Gastroesophageal sphincter (tissue), 4 donors: ENCODE data around the gene KAZN. TPM values are rescaled to one million over a fixed set of nuclear protein-coding genes. Genes with fewer than 3 reads are reported as not detected.

ENCODE experiments used
- ATAC-seq: fragments of 150-250 bp; one replicate; pipeline ENCODE4 v1.9.1; 2016; ENCODE audit warnings: mild to moderate bottlenecking, moderate library complexity
- H3K27ac ChIP-seq, 4 donors: fragments of 200-600 bp; sonication (generic) in 3 of 4; 1 replicate in 3 of 4; 2 replicates in 1 of 4; pipeline ENCODE4 v1.5.1; 2016 to 2019
- H3K27me3 ChIP-seq: fragments of 200-600 bp; sonication (generic); one replicate; pipeline ENCODE4 v1.5.1; 2019
- H3K36me3 ChIP-seq, 2 donors: fragments of 200-600 bp; sonication (generic); one replicate each; pipeline ENCODE4 v1.5.1; 2019; ENCODE audit warnings: control low read depth in 1 of 2
- H3K4me1 ChIP-seq, 3 donors: fragments of 200-600 bp; sonication (generic); 1 replicate in 2 of 3; 2 replicates in 1 of 3; pipeline ENCODE4 v1.5.1; 2016 to 2019; ENCODE audit warnings: control low read depth in 2 of 3
- H3K4me3 ChIP-seq, 2 donors: fragments of 200-600 bp; sonication (generic); one replicate each; pipeline ENCODE4 v1.5.1; 2019; ENCODE audit warnings: mild to moderate bottlenecking in 1 of 2, moderate library complexity in 1 of 2
- H3K9me3 ChIP-seq, 3 donors: fragments of 200-600 bp; sonication (generic); one replicate each; pipeline ENCODE4 v1.5.1; 2017 to 2019; ENCODE audit warnings: control low read depth in 2 of 3
- EP300 ChIP-seq: sonication (generic); formaldehyde crosslinking; IDR thresholded peaks from one replicate; pipeline ENCODE4 v1.6.1; 2017; ENCODE audit warnings: antibody characterized with exemption, mild to moderate bottlenecking
- POLR2A ChIP-seq, 2 donors: fragments of 450-650 bp; IDR thresholded peaks; one replicate each; pipeline ENCODE4 v1.6.1; 2017; ENCODE audit warnings: antibody characterized with exemption in 2 of 2, mild to moderate bottlenecking in 2 of 2, moderate library complexity in 1 of 2
- POLR2AphosphoS5 ChIP-seq: sonication (generic); formaldehyde crosslinking; IDR thresholded peaks from one replicate; pipeline ENCODE4 v1.6.1; 2017; ENCODE audit warnings: antibody characterized with exemption
- WGBS, 2 donors: methylation state at CpG; one replicate each; pipeline ENCODE4 v1.1.5; 2018; ENCODE audit warnings: low coverage in 1 of 2; 5-methylcytosine and 5-hydroxymethylcytosine counted together
- total RNA-seq, 4 donors: library from RNA; depleted of rRNA; stranded (reverse); fragments of >200 nt; gene quantifications; one replicate each; pipeline ENCODE4 v1.1.0, GENCODE V29; 2016
- TF ChIP-seq, protein P1 (sequence below), 4 experiments: fragments of 200-600 bp in 2 of 4; fragments of 450-650 bp in 2 of 4; sonication (generic) in 1 of 4; IDR thresholded peaks; one replicate each; pipeline ENCODE4 v1.5.1; 2017 to 2019; ENCODE audit warnings: antibody characterized with exemption in 4 of 4, mild to moderate bottlenecking in 2 of 4, moderate library complexity in 2 of 4

Gene KAZN
- total RNA-seq, 4 donors from 2014 or later = 6.5 to 16.6 (median 11.5) TPM

DNA sequence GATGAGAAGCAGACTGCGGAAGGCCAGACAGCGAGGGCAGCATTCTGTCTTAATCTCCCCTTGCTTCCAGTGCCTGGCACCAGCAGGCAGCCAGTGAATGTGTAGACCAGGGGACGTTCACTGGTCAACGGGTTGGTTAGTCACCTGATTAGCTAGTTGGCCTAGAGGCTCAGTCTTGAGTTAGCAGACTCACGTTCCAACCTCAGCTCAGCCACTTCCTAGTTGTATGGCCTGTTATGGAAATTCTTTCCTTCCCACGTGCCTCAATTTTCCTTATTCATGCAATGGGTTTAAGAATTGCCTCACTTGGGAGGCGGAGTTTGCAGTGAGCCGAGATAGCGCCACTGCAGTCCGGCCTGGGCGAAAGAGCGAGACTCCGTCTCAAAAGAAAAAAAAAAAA is 305.4 kb downstream of the KAZN start:
- Histone ChIP-seq H3K4me3 (no peak overlapping the region), H3K36me3 (no peaks in the 10 kb centered on the region), H3K27me3 (peaks cover 20% of the 10 kb centered on the region), H3K4me1 (no peaks in the 10 kb centered on the region), H3K9me3 (no peaks in the 10 kb centered on the region), H3K27ac (no peak overlapping the region)
- 88 to 100% methylated on average over 2 to 5 of the region's 13 CpGs for WGBS, 2 donors
- ATAC-seq = no peak
- no peak for TF ChIP-seq POLR2A (IDR thresholded peaks at IDR 0.05)
- no peak for TF ChIP-seq EP300
- TF ChIP-seq POLR2AphosphoS5 = no peak
- TF ChIP-seq, protein P1, sequence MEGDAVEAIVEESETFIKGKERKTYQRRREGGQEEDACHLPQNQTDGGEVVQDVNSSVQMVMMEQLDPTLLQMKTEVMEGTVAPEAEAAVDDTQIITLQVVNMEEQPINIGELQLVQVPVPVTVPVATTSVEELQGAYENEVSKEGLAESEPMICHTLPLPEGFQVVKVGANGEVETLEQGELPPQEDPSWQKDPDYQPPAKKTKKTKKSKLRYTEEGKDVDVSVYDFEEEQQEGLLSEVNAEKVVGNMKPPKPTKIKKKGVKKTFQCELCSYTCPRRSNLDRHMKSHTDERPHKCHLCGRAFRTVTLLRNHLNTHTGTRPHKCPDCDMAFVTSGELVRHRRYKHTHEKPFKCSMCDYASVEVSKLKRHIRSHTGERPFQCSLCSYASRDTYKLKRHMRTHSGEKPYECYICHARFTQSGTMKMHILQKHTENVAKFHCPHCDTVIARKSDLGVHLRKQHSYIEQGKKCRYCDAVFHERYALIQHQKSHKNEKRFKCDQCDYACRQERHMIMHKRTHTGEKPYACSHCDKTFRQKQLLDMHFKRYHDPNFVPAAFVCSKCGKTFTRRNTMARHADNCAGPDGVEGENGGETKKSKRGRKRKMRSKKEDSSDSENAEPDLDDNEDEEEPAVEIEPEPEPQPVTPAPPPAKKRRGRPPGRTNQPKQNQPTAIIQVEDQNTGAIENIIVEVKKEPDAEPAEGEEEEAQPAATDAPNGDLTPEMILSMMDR (IDR thresholded peaks at IDR 0.05) = no peak

DNA sequence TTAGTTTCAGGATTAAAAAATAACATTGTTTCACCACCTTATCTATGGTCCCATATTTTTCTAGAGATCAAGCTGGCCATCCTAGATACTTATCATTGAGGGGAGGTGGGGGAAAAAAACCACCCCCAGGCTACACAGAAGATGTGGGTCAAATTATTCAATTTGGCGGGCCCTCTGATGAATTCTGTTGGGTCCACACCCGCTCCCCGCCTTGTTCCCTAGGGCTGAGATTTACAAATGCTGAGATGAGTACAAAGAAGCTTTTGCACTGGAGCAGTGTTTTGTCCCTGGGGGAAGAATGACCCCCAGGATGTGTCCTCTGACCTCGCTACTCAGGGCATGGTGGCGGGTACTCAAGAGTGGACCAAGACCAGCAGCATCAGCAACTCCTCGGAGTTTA is 308.2 kb downstream of the KAZN start:
- no peak overlapping the region for H3K4me3 ChIP-seq
- H3K36me3 ChIP-seq = no peaks in the 10 kb centered on the region
- no peak for ATAC-seq
- TF ChIP-seq POLR2A (IDR thresholded peaks at IDR 0.05) (no peak), EP300 (no peak), POLR2AphosphoS5 (no peak)
- TF ChIP-seq, protein P1 (IDR thresholded peaks at IDR 0.05) = no peak
- no peaks in the 10 kb centered on the region for H3K27me3 ChIP-seq
- 89 to 100% methylated on average over 1 to 3 of the region's 6 CpGs for WGBS, 2 donors
- no peaks in the 10 kb centered on the region for H3K9me3 ChIP-seq
- H3K4me1 ChIP-seq = peaks cover 0 to 16% (median 6%) of the 10 kb centered on the region in 3 donors
- H3K27ac ChIP-seq = no peak overlapping the region

DNA sequence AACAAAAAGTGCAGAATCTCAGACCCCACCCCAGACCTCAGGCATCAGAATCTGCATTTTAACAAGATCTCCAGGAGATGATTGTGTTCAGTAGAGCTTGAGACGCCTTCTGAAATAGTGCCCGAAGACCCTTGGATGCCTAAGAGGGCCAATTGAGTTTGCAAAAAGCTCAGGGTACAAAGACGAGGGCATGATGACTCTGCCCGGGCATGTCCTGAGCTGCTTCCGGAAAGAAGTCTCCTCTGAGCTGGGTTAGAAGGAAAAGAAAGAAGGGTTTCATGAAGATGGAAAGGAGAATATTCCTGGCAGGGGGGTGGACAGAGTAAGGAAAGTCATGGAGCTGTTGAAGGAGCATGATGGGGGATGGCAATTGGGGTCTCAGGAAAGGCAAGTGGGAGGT is 308.9 kb downstream of the KAZN start:
- TF ChIP-seq POLR2AphosphoS5 (no peak), POLR2A (IDR thresholded peaks at IDR 0.05) (no peak), EP300 (no peak)
- TF ChIP-seq, protein P1 (IDR thresholded peaks at IDR 0.05) = no peak
- Histone ChIP-seq H3K4me1 (peaks cover 0 to 16% (median 6%) of the 10 kb centered on the region in 3 donors), H3K27me3 (no peaks in the 10 kb centered on the region), H3K36me3 (no peaks in the 10 kb centered on the region), H3K27ac (no peak overlapping the region), H3K4me3 (no peak overlapping the region), H3K9me3 (no peaks in the 10 kb centered on the region)
- ATAC-seq = no peak
- WGBS, 2 donors = 89 to 90% methylated on average over 2 to 5 of the region's 5 CpGs

DNA sequence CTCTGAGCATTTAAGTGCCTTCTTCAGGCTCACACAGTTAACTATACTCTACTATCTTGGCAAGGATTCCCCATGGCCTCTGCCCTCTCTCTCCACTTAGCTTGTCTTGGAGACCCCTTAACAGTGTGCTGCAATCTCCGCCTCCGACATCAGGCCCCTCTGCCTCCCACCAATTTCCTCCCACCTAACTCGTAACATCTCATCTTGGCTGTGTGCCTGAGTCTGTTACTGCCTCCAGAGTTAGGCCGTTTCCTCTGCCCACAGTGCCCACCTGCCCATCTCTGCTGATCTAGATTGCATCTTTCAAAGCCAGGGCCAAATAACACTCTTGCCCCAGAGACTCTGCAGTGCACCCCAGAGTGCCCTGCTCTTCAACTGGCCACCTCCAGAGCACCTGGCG is 310.8 kb downstream of the KAZN start:
- ATAC-seq = no peak
- 91% methylated on average over 3 of the region's 5 CpGs; no CpG with 5 or more reads in 1 of the 2 donors for WGBS, 2 donors
- H3K4me3 ChIP-seq = no peak overlapping the region
- H3K4me1 ChIP-seq = peaks cover 0 to 16% (median 6%) of the 10 kb centered on the region in 3 donors
- H3K36me3 ChIP-seq = no peaks in the 10 kb centered on the region
- no peak for TF ChIP-seq POLR2A (IDR thresholded peaks at IDR 0.05)
- no peak for TF ChIP-seq EP300
- TF ChIP-seq POLR2AphosphoS5 = no peak
- TF ChIP-seq, protein P1 (IDR thresholded peaks at IDR 0.05) = no peak
- H3K9me3 ChIP-seq = no peaks in the 10 kb centered on the region
- H3K27me3 ChIP-seq = no peaks in the 10 kb centered on the region
- no peak overlapping the region for H3K27ac ChIP-seq

DNA sequence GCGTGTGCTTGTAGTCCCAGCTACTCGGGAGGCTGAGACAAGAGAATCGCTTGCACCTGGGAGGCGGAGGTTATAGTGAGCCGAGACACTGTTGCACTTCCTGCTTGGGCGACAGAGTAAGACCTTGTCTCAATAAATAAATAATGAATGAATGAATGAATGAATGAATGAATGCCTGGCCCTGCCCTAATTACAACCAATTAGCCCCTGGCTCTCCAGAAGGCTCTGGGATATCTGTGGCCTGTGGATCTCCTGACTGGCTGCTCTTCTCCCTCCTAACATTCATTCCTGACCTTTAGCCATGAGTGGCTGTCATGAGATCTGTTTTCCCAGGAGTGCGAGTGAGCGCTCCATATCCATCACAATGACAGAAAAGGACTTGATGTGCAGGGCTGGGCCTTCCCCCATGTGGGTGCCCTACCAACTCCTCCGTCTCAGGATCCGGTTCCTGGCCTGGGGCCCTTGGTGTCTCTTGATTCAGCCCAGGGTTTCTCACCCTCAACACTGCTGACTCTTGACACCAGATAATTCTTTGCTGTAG is 311.5 kb downstream of the KAZN start:
- H3K27ac ChIP-seq = no peak overlapping the region

More for the DNA sequence above, 311.5 kb downstream of the KAZN start:
- H3K9me3 ChIP-seq = no peaks in the 10 kb centered on the region
- 87 to 90% methylated on average over 3 to 7 of the region's 10 CpGs for WGBS, 2 donors
- H3K36me3 ChIP-seq = no peaks in the 10 kb centered on the region
- no peak for ATAC-seq
- TF ChIP-seq POLR2A (IDR thresholded peaks at IDR 0.05) (no peak), POLR2AphosphoS5 (no peak), EP300 (no peak)
- TF ChIP-seq, protein P1 (IDR thresholded peaks at IDR 0.05) = no peak
- H3K4me1 ChIP-seq = peaks cover 0 to 16% (median 6%) of the 10 kb centered on the region in 3 donors
- H3K4me3 ChIP-seq = no peak overlapping the region
- no peaks in the 10 kb centered on the region for H3K27me3 ChIP-seq
